CD4-positive, alpha-beta T cell treated with Interferon gamma for 1 hour (primary cell): ENCODE measurements around the gene GIT2.
"Not testable (repeated sequence)": the region's sequence is repeated elsewhere in the genome, so short reads cannot be mapped to it uniquely, and the experiment has no call there.

Source experiments
- DNase-seq: peaks from one replicate; pipeline ENCODE4 v3.0.0-alpha.2; 2020

Gene GIT2

GRCh38 chr12:109940339-109940923 lies 55.7 kb downstream of the GIT2 start:
- no peak for DNase-seq

GRCh38 chr12:109939504-109939903 lies 56.7 kb downstream of the GIT2 start:
- DNase-seq, result no peak

GRCh38 chr12:109938947-109939346 lies 57.2 kb downstream of the GIT2 start:
- DNase-seq, result no peak

GRCh38 chr12:109937371-109937770 lies 58.8 kb downstream of the GIT2 start:
- DNase-seq, result no peak

GRCh38 chr12:109934026-109934425 lies 62.1 kb downstream of the GIT2 start:
- no peak for DNase-seq

GRCh38 chr12:109932878-109933503 lies 63.2 kb downstream of the GIT2 start:
- no peak for DNase-seq

- DNase-seq, result no peak
Observed at GRCh38 chr12:109931143-109931542, 65.0 kb downstream of the GIT2 start.

- DNase-seq, result no peak
Observed at GRCh38 chr12:109930028-109930800, 66.0 kb downstream of the GIT2 start.

GRCh38 chr12:109929326-109929725 lies 66.8 kb downstream of the GIT2 start:
- DNase-seq, result not testable (repeated sequence)

GRCh38 chr12:109928058-109928656 lies 68.0 kb downstream of the GIT2 start:
- no peak for DNase-seq

- peak; percentile 23 for DNase-seq
Observed at GRCh38 chr12:109927622-109928021, 68.5 kb downstream of the GIT2 start.

GRCh38 chr12:109926488-109927210 lies 69.5 kb downstream of the GIT2 start:
- DNase-seq, result no peak

- DNase-seq, result no peak
Observed at GRCh38 chr12:109926016-109926415, 70.2 kb downstream of the GIT2 start.

- no peak for DNase-seq
Observed at GRCh38 chr12:109925185-109925840, 70.9 kb downstream of the GIT2 start.

GRCh38 chr12:109923481-109924245 lies 72.5 kb downstream of the GIT2 start:
- DNase-seq, result no peak

GRCh38 chr12:109923038-109923437 lies 73.1 kb downstream of the GIT2 start:
- no peak for DNase-seq

GRCh38 chr12:109921982-109922381 lies 74.2 kb downstream of the GIT2 start:
- no peak for DNase-seq

GRCh38 chr12:109920261-109920780 lies 75.8 kb downstream of the GIT2 start:
- no peak for DNase-seq

- no peak for DNase-seq
Observed at GRCh38 chr12:109919456-109919855, 76.7 kb downstream of the GIT2 start.

- no peak for DNase-seq
Observed at GRCh38 chr12:109916045-109916444, 80.1 kb downstream of the GIT2 start.
